ENCODE data around the gene AUTS2.

Gene AUTS2

DNA sequence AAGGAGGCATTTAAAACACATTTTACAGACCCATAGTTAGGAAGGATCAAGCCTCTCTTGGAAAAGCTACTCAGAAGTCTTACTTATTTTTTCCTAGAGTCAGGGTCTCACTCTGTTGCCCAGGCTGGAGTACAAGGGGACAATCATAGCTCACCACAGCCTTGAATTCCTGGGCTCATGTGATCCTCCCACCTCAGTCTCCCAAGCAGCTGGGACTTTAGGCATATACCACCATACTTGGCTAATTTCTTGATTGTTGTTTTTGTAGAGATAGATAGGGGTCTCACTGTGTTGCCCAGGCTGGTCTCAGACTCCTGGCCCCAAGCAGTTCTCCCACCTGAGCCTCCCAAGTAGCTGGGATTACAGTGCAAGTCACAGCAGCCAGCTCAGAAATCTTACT, 1179.0 kb downstream of the AUTS2 start:
- DNase-seq (ENCODE audit: insufficient read length, low spot score) (no peak), FAIRE-seq (no peak)
- TF ChIP-seq POU2F2 (IDR thresholded peaks at IDR 0.05; ENCODE audit: low read depth, low read length): no peak
- no peak for TF ChIP-seq PAX5 (IDR thresholded peaks at IDR 0.05; ENCODE audit: insufficient read depth, low read length, severe bottlenecking)
- TF ChIP-seq SPI1 (IDR thresholded peaks at IDR 0.05; ENCODE audit: low read depth, low read length): no peak
- TF ChIP-seq TAF1 (IDR thresholded peaks at IDR 0.05; ENCODE audit: low read depth, low read length): no peak
- no peak for TF ChIP-seq POLR2AphosphoS5 (IDR thresholded peaks at IDR 0.05; ENCODE audit: low read depth, low read length)
- no peak for TF ChIP-seq POLR2A (IDR thresholded peaks at IDR 0.05; ENCODE audit: low read depth, low read length)

DNA sequence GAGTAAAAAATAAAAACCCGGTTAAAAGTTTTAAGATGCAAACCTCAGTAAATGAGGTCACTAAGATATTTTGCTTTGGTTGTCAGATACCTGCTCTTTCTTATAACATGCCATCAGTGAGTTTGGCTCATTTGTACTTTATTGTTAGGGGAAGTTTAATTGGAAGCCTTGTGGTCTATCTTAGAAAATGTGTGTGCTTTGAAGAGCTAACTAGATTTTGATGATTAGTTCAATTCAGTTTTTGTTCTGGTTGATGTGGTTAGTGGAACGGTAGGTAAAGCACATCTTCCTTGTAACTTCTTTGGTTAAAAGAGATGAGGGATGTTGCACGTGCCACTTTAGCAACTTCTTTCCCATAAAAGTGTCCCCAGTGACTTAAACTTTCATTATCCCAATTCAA, 1180.3 kb downstream of the AUTS2 start:
- DNase-seq (ENCODE audit: insufficient read length, low spot score): no peak
- no peak for FAIRE-seq
- no peak for TF ChIP-seq POU2F2 (IDR thresholded peaks at IDR 0.05; ENCODE audit: low read depth, low read length)
- TF ChIP-seq POLR2A (IDR thresholded peaks at IDR 0.05; ENCODE audit: low read depth, low read length): no peak
- no peak for TF ChIP-seq PAX5 (IDR thresholded peaks at IDR 0.05; ENCODE audit: insufficient read depth, low read length, severe bottlenecking)
- TF ChIP-seq POLR2AphosphoS5 (IDR thresholded peaks at IDR 0.05; ENCODE audit: low read depth, low read length): no peak
- TF ChIP-seq TAF1 (IDR thresholded peaks at IDR 0.05; ENCODE audit: low read depth, low read length): no peak
- TF ChIP-seq SPI1 (IDR thresholded peaks at IDR 0.05; ENCODE audit: low read depth, low read length): no peak

DNA sequence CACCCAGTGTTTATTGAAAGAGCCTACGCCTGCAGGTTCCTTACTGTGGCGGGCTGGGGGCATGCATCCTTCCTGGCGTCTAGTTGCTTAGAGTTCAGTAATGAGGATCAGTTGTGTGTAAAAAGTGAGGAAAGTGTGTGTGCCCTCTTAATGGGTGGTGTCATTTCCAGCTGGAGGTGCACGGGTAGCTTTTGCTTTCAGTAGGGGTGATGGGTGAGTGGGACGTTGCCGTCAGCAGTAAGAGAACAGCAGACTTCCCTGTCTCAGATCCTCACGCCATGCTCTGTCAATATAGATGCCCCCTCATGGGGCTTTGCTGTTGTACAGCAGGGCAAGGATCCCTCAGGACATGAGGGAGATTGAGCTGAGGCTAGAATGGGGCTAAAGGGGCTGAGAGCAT, 1181.0 kb downstream of the AUTS2 start:
- no peak for FAIRE-seq
- TF ChIP-seq POLR2AphosphoS5 (IDR thresholded peaks at IDR 0.05; ENCODE audit: low read depth, low read length) (no peak), TAF1 (IDR thresholded peaks at IDR 0.05; ENCODE audit: low read depth, low read length) (no peak), PAX5 (IDR thresholded peaks at IDR 0.05; ENCODE audit: insufficient read depth, low read length, severe bottlenecking) (no peak), SPI1 (IDR thresholded peaks at IDR 0.05; ENCODE audit: low read depth, low read length) (no peak), POLR2A (IDR thresholded peaks at IDR 0.05; ENCODE audit: low read depth, low read length) (no peak), POU2F2 (IDR thresholded peaks at IDR 0.05; ENCODE audit: low read depth, low read length) (no peak)
- no peak for DNase-seq (ENCODE audit: insufficient read length, low spot score)

DNA sequence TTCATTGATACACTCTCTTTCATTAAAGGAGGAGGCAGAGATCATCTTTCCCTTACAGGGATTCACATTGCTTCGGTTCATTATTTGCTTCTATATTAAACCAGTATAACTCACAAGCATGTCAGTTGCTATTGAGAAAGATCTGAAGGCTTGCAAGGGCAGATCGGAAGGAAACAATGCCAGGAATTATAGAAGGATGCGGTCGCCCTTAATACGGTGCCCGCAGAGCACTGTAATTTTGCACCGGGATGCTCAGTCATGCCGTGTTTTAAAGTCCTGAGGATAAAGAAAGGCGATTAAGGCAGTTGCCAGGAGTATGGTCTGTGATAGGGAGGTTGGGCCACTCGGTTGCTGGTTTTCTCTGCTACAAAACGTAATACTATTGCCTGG, 1183.6 kb downstream of the AUTS2 start:
- DNase-seq (ENCODE audit: insufficient read length, low spot score) (no peak), FAIRE-seq (no peak)
- TF ChIP-seq POLR2AphosphoS5 (IDR thresholded peaks at IDR 0.05; ENCODE audit: low read depth, low read length) (no peak), POLR2A (IDR thresholded peaks at IDR 0.05; ENCODE audit: low read depth, low read length) (no peak), TAF1 (IDR thresholded peaks at IDR 0.05; ENCODE audit: low read depth, low read length) (no peak), POU2F2 (IDR thresholded peaks at IDR 0.05; ENCODE audit: low read depth, low read length) (no peak), PAX5 (IDR thresholded peaks at IDR 0.05; ENCODE audit: insufficient read depth, low read length, severe bottlenecking) (no peak), SPI1 (IDR thresholded peaks at IDR 0.05; ENCODE audit: low read depth, low read length) (no peak)

DNA sequence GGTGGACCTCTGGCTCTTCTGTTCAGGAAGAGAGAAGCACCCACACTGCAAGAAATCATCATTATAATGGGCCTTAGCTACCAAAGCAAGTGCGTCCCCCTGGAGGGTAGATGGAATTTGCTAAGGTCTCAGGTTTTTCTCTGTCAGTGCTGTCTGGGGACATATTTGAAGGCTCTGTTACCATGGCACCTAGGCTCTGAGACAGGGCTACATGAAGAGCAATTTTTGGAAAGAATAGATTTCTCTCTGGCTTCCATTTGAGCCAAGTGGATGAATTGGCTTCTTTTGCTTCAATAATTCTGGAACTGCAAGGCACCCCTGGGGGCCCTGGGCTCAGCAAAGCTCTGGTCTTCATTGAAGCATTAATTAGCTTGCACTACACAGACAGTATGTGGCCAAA, 1184.5 kb downstream of the AUTS2 start:
- no peak for TF ChIP-seq POLR2AphosphoS5 (IDR thresholded peaks at IDR 0.05; ENCODE audit: low read depth, low read length)
- no peak for TF ChIP-seq TAF1 (IDR thresholded peaks at IDR 0.05; ENCODE audit: low read depth, low read length)
- TF ChIP-seq POU2F2 (IDR thresholded peaks at IDR 0.05; ENCODE audit: low read depth, low read length): no peak
- TF ChIP-seq POLR2A (IDR thresholded peaks at IDR 0.05; ENCODE audit: low read depth, low read length): no peak
- no peak for TF ChIP-seq SPI1 (IDR thresholded peaks at IDR 0.05; ENCODE audit: low read depth, low read length)
- no peak for TF ChIP-seq PAX5 (IDR thresholded peaks at IDR 0.05; ENCODE audit: insufficient read depth, low read length, severe bottlenecking)
- no peak for FAIRE-seq
- DNase-seq (ENCODE audit: insufficient read length, low spot score): no peak

DNA sequence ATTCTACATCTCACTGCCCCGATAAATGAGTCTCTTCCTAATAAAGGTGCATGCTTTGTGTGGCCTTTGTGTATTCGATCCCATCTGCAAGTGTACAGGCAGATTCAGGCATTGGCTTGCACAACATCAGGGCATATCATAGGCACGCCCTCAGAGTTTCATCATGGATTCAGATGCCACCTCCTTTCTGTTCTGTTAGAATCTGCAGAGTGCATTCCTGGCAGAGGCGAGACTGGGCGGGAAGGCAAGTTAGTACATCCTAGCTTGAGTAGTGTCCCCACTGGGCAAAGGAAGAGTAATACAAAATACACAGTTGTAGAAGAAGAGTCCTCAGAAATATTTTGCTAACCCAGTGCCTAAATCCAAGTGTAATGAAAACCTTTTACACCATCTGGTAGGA, 1187.2 kb downstream of the AUTS2 start:
- DNase-seq (ENCODE audit: insufficient read length, low spot score) (no peak), FAIRE-seq (no peak)
- TF ChIP-seq PAX5 (IDR thresholded peaks at IDR 0.05; ENCODE audit: insufficient read depth, low read length, severe bottlenecking): no peak
- TF ChIP-seq SPI1 (IDR thresholded peaks at IDR 0.05; ENCODE audit: low read depth, low read length): no peak
- no peak for TF ChIP-seq POLR2A (IDR thresholded peaks at IDR 0.05; ENCODE audit: low read depth, low read length)
- TF ChIP-seq TAF1 (IDR thresholded peaks at IDR 0.05; ENCODE audit: low read depth, low read length): no peak
- no peak for TF ChIP-seq POLR2AphosphoS5 (IDR thresholded peaks at IDR 0.05; ENCODE audit: low read depth, low read length)
- TF ChIP-seq POU2F2 (IDR thresholded peaks at IDR 0.05; ENCODE audit: low read depth, low read length): no peak

DNA sequence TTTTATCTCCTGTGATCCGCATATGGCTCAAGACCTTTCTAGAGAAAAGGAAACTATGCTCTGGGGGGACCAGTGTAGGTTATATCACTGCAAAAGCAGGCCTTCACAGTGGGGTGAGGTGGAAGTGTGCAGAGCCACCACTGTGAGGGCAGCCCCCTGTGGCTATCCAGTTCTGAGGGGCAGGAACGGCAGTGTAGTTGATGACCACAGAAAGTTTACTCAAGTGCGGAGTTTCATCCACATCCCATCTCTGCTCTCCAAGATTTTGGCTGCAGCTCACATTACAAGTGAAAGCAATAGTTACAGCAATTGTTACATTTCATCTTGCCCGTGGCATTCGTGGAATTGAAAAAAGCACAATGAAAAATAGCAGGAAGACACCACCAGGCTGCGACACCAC, 1187.8 kb downstream of the AUTS2 start:
- FAIRE-seq: no peak
- no peak for DNase-seq (ENCODE audit: insufficient read length, low spot score)
- TF ChIP-seq TAF1 (IDR thresholded peaks at IDR 0.05; ENCODE audit: low read depth, low read length) (no peak), PAX5 (IDR thresholded peaks at IDR 0.05; ENCODE audit: insufficient read depth, low read length, severe bottlenecking) (no peak), POLR2AphosphoS5 (IDR thresholded peaks at IDR 0.05; ENCODE audit: low read depth, low read length) (no peak), SPI1 (IDR thresholded peaks at IDR 0.05; ENCODE audit: low read depth, low read length) (no peak), POLR2A (IDR thresholded peaks at IDR 0.05; ENCODE audit: low read depth, low read length) (no peak), POU2F2 (IDR thresholded peaks at IDR 0.05; ENCODE audit: low read depth, low read length) (no peak)

DNA sequence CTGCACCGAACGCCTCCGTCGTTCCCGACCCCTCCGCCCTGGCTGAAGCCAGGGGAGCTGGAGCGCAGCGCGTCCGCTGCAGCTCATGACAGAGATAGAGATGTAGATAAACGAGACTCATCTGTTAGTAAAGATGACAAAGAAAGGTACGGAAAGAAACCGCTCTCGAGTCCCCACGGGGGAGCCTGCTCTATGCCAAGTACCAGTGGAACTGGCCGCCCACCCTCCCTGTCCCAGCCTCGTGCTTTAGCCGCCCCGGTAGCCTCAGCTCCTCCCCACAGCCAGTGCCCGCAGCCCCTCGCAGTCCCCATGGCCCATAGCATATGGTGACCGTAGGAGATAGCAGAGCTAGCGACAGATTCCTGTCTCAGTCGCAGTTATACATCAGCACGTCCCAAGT, 1189.0 kb downstream of the AUTS2 start:
- FAIRE-seq (no peak), DNase-seq (ENCODE audit: insufficient read length, low spot score) (no peak)
- no peak for TF ChIP-seq POU2F2 (IDR thresholded peaks at IDR 0.05; ENCODE audit: low read depth, low read length)

DNA sequence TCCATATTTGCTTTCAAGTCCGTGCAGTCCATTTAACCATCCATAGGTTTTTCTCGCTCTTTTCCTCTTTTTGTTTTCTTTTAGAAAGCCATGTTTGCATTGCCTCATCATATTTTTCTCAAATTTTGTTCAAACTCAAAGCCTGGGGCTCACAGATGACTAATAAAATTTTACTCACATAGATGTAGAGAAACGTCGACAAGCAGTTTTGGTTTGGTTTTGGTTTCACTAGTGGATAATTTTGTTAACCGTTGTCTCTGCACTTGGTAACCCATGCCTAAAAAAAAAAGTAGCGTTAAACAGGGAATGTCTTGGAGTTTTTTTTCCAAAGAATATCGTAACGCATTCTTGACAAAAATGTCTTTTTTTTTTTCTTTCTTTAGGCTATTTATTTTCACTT, 1189.5 kb downstream of the AUTS2 start:
- FAIRE-seq (no peak), DNase-seq (ENCODE audit: insufficient read length, low spot score) (no peak)
- TF ChIP-seq POLR2AphosphoS5 (IDR thresholded peaks at IDR 0.05; ENCODE audit: low read depth, low read length) (no peak), POU2F2 (IDR thresholded peaks at IDR 0.05; ENCODE audit: low read depth, low read length) (no peak), TAF1 (IDR thresholded peaks at IDR 0.05; ENCODE audit: low read depth, low read length) (no peak), SPI1 (IDR thresholded peaks at IDR 0.05; ENCODE audit: low read depth, low read length) (no peak), PAX5 (IDR thresholded peaks at IDR 0.05; ENCODE audit: insufficient read depth, low read length, severe bottlenecking) (no peak), POLR2A (IDR thresholded peaks at IDR 0.05; ENCODE audit: low read depth, low read length) (no peak)

DNA sequence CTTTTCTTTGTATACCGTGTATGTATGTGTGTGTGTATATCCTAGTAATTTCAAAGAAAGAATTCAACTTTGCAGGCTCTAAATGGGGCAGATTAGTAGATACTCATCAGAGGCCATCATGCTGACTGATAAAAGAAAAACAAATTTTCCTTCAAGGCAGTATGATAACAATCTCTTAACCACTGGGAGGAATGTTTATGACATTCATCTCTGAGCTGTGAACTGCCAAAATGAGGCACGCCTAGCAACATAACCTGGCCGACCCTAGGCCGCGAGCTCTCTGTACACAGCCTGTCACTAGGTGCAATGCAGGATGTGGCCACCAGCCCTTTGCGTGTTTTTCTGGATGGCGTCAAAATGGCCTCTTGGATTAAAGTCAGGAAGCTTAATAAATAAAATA, 1190.0 kb downstream of the AUTS2 start:
- TF ChIP-seq PAX5 (IDR thresholded peaks at IDR 0.05; ENCODE audit: insufficient read depth, low read length, severe bottlenecking): no peak
- TF ChIP-seq TAF1 (IDR thresholded peaks at IDR 0.05; ENCODE audit: low read depth, low read length): no peak
- no peak for TF ChIP-seq SPI1 (IDR thresholded peaks at IDR 0.05; ENCODE audit: low read depth, low read length)
- no peak for TF ChIP-seq POLR2A (IDR thresholded peaks at IDR 0.05; ENCODE audit: low read depth, low read length)
- no peak for TF ChIP-seq POLR2AphosphoS5 (IDR thresholded peaks at IDR 0.05; ENCODE audit: low read depth, low read length)
- TF ChIP-seq POU2F2 (IDR thresholded peaks at IDR 0.05; ENCODE audit: low read depth, low read length): no peak
- FAIRE-seq (no peak), DNase-seq (ENCODE audit: insufficient read length, low spot score) (no peak)

Measured in GM12891 (cell line).